Peyer's patch (tissue), 4 donors: Measurements from ENCODE around the gene FIZ1. TPM values are rescaled to one million over a fixed set of nuclear protein-coding genes. Genes with fewer than 3 reads are reported as not detected.
A peak's percentile ranks its signal among the peaks of the same experiment; 100 is the strongest.

Source experiments
- DNase-seq, 3 donors: peaks; one replicate each; pipeline ENCODE4 v3.0.0-alpha.2; 2017 to 2019
- H3K27ac ChIP-seq, 4 donors: fragments of 200-600 bp; sonication (generic); one replicate each; pipeline ENCODE4 v1.5.1; 2016 to 2019
- H3K27me3 ChIP-seq, 2 donors: fragments of 200-600 bp; sonication (generic); one replicate each; pipeline ENCODE4 v1.5.1; 2019
- H3K36me3 ChIP-seq, 3 donors: fragments of 200-600 bp; sonication (generic); one replicate each; pipeline ENCODE4 v1.5.1; 2016 to 2019
- H3K4me1 ChIP-seq, 4 donors: fragments of 200-600 bp; sonication (generic); one replicate each; pipeline ENCODE4 v1.5.1; 2016 to 2019
- H3K4me3 ChIP-seq, 4 donors: fragments of 200-600 bp; sonication (generic); 1 replicate in 3 of 4; 2 replicates in 1 of 4; pipeline ENCODE4 v1.5.1; 2016 to 2019; ENCODE audit warnings: mild to moderate bottlenecking in 1 of 4
- H3K9me3 ChIP-seq, 4 donors: fragments of 200-600 bp; sonication (generic); one replicate each; pipeline ENCODE4 v1.5.1; 2016 to 2019; ENCODE audit warnings: mild to moderate bottlenecking in 1 of 4
- POLR2A ChIP-seq, 2 donors: fragments of 450-650 bp; IDR thresholded peaks; one replicate each; pipeline ENCODE4 v1.5.1; 2017; ENCODE audit warnings: antibody characterized with exemption in 2 of 2, mild to moderate bottlenecking in 2 of 2, moderate library complexity in 2 of 2
- total RNA-seq, 4 donors: library from RNA; depleted of rRNA; stranded (reverse); fragments of >200 nt; gene quantifications; one replicate each; pipeline ENCODE4 v1.1.0, GENCODE V29; 2016
- TF ChIP-seq, protein P1 (sequence below), 6 experiments: fragments of 450-650 bp in 4 of 6; fragments of 200-600 bp in 2 of 6; sonication (generic) in 1 of 6; IDR thresholded peaks; one replicate each; pipeline ENCODE4 v1.5.1; 2017 to 2019; ENCODE audit warnings: antibody characterized with exemption in 6 of 6, mild to moderate bottlenecking in 3 of 6, moderate library complexity in 1 of 6

Gene FIZ1
- total RNA-seq, 4 donors from 2014 or later = 6.0 to 14.9 (median 12.0) TPM

- TF ChIP-seq, protein P1, sequence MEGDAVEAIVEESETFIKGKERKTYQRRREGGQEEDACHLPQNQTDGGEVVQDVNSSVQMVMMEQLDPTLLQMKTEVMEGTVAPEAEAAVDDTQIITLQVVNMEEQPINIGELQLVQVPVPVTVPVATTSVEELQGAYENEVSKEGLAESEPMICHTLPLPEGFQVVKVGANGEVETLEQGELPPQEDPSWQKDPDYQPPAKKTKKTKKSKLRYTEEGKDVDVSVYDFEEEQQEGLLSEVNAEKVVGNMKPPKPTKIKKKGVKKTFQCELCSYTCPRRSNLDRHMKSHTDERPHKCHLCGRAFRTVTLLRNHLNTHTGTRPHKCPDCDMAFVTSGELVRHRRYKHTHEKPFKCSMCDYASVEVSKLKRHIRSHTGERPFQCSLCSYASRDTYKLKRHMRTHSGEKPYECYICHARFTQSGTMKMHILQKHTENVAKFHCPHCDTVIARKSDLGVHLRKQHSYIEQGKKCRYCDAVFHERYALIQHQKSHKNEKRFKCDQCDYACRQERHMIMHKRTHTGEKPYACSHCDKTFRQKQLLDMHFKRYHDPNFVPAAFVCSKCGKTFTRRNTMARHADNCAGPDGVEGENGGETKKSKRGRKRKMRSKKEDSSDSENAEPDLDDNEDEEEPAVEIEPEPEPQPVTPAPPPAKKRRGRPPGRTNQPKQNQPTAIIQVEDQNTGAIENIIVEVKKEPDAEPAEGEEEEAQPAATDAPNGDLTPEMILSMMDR (IDR thresholded peaks at IDR 0.05) = no peak
- no peak for TF ChIP-seq POLR2A (IDR thresholded peaks at IDR 0.05)
- H3K36me3 ChIP-seq = no peaks in the 10 kb centered on the region
- no peaks in the 10 kb centered on the region for H3K9me3 ChIP-seq
- no peak for DNase-seq
- no peaks in the 10 kb centered on the region for H3K27me3 ChIP-seq
- no peak within 1 kb of the TSS for H3K4me3 ChIP-seq
- peak within 1 kb of the TSS in 2 of 4 donors; percentile 63 to 67 for H3K27ac ChIP-seq
- H3K4me1 ChIP-seq = peaks cover 0 to 6% (median 0%) of the 10 kb centered on the region in 4 donors
These were observed 53.9 kb downstream of the FIZ1 start, which contains the start of gene SBK3 for GRCh38 chr19:55545443-55545842. Gene SBK3 (minus strand): TSS chr19:55545543. CDS start chr19:55545543, 0 bp downstream.

GRCh38 chr19:55544776-55545439 is 54.4 kb downstream of the FIZ1 start:
- Histone ChIP-seq H3K9me3 (no peaks in the 10 kb centered on the region), H3K27me3 (no peaks in the 10 kb centered on the region), H3K27ac (no peak overlapping the region), H3K36me3 (no peaks in the 10 kb centered on the region), H3K4me1 (peaks cover 0 to 6% (median 0%) of the 10 kb centered on the region in 4 donors), H3K4me3 (no peak overlapping the region)
- DNase-seq = no peak
- TF ChIP-seq, protein P1 (IDR thresholded peaks at IDR 0.05) = no peak
- TF ChIP-seq POLR2A (IDR thresholded peaks at IDR 0.05) = no peak

- Histone ChIP-seq H3K36me3 (no peaks in the 10 kb centered on the region), H3K27me3 (no peaks in the 10 kb centered on the region), H3K9me3 (no peaks in the 10 kb centered on the region), H3K4me1 (no peaks in the 10 kb centered on the region), H3K27ac (no peak overlapping the region), H3K4me3 (no peak overlapping the region)
- TF ChIP-seq, protein P1 (IDR thresholded peaks at IDR 0.05) = no peak
- no peak for TF ChIP-seq POLR2A (IDR thresholded peaks at IDR 0.05)
- DNase-seq = no peak
These were observed 55.3 kb downstream of the FIZ1 start for GRCh38 chr19:55544014-55544413.

DNA sequence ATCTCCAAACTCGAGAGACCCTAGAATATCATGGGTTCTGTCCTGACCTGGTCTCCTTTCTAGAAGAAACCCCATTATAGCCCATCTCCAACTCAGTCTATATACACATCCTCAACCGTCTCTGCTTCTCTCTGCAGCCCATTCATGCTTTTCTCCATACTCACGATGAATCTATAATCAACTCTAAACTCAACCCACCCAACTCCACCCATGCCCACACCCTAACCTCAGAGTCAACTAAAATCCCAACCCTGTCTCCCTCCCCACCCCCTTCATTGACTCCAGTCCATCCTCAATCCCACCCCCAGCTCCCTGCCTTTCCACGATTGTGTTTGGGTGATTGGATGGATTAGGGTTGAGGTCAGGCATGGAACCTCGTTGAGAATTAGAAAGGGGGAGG is 55.8 kb downstream of the FIZ1 start:
- Histone ChIP-seq H3K4me3 (no peak overlapping the region), H3K9me3 (no peaks in the 10 kb centered on the region), H3K36me3 (no peaks in the 10 kb centered on the region), H3K27ac (no peak overlapping the region), H3K4me1 (no peaks in the 10 kb centered on the region), H3K27me3 (no peaks in the 10 kb centered on the region)
- TF ChIP-seq, protein P1 (IDR thresholded peaks at IDR 0.05) = no peak
- TF ChIP-seq POLR2A (IDR thresholded peaks at IDR 0.05) = no peak
- no peak for DNase-seq

DNA sequence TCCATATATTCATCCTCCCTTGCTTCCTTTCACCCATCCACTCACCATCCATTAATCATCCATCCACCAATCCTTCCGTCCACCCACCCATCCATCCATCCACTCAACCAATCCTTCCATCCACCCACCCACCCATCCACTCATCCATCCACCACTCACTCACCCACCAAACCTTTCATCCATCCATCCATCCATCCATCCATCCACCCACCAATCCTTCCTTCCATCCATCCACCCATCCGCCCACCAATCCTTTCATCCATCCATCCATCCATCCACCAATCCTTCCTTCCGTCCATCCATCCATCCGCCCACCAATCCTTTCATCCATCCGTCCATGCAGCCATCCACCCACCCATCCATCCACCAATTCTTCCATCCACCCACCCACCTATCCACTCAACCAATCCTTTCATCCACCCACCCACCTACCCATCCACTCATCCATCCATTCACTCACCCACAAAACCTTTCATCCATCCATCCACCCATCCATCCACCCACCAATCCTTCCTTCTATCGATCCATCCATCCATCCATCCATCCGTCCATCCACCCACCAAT is 56.9 kb downstream of the FIZ1 start:
- Histone ChIP-seq H3K4me1 (no peaks in the 10 kb centered on the region), H3K4me3 (no peak overlapping the region), H3K27ac (no peak overlapping the region), H3K9me3 (no peaks in the 10 kb centered on the region), H3K36me3 (no peaks in the 10 kb centered on the region), H3K27me3 (no peaks in the 10 kb centered on the region)
- no peak for TF ChIP-seq POLR2A (IDR thresholded peaks at IDR 0.05)
- TF ChIP-seq, protein P1 (IDR thresholded peaks at IDR 0.05) = no peak
- DNase-seq = no peak

Other genes with a start within 250 kb of the FIZ1 start
- gene COX6B2, start 244.8 kb downstream of the FIZ1 start, total RNA-seq = not detected
- not detected for gene GARIN5B, start 236.3 kb downstream of the FIZ1 start, total RNA-seq
- gene IL11, start 229.1 kb downstream of the FIZ1 start, total RNA-seq = not detected
- not detected for gene TMEM190, start 222.7 kb downstream of the FIZ1 start, total RNA-seq
- gene TMEM238, start 215.2 kb downstream of the FIZ1 start, total RNA-seq = 10 to 100 TPM; 19.8 to 75.8 (median 61.6) TPM
- 100 to 1,000 TPM; 116 to 394 (median 283) TPM for gene RPL28, start 213.6 kb downstream of the FIZ1 start, total RNA-seq
- gene UBE2S, start 191.7 kb downstream of the FIZ1 start, total RNA-seq = 1 to 10 TPM; 5.2 to 9.1 (median 7.6) TPM
- gene SHISA7, start 156.2 kb downstream of the FIZ1 start, total RNA-seq = not detected
- 100 to 1,000 TPM in 1 of 4 donors, 10 to 100 TPM in 3; 28.1 to 102 (median 60.0) TPM for gene ISOC2, start 137.9 kb downstream of the FIZ1 start, total RNA-seq
- gene C19orf85, start 134.8 kb downstream of the FIZ1 start, total RNA-seq = not detected
- 10 to 100 TPM; 10.1 to 47.0 (median 15.5) TPM for gene ZNF628, start 122.9 kb downstream of the FIZ1 start, total RNA-seq
- gene NAT14, start 114.3 kb downstream of the FIZ1 start, total RNA-seq = 1 to 10 TPM; 1.4 to 7.4 (median 3.0) TPM
- gene SSC5D, start 111.1 kb downstream of the FIZ1 start, total RNA-seq = 10 to 100 TPM in 1 of 4 donors, 1 to 10 TPM in 3; 2.8 to 10.3 (median 5.0) TPM
- gene SBK2, start 62.4 kb downstream of the FIZ1 start, total RNA-seq = not detected
- 1 to 10 TPM in 1 of 4 donors, not detected in 3; 1.0 TPM for gene SBK3, start 54.0 kb downstream of the FIZ1 start, total RNA-seq
- 1 to 10 TPM in 3 of 4 donors, not detected in 1; 1.7 to 6.1 (median 3.1) TPM for gene ZNF579, start 18.7 kb downstream of the FIZ1 start, total RNA-seq
- 10 to 100 TPM; 30.3 to 45.2 (median 44.4) TPM for gene ZNF524, start 771 bp upstream of the FIZ1 start, total RNA-seq
- 10 to 100 TPM in 3 of 4 donors, 1 to 10 TPM in 1; 8.6 to 18.9 (median 14.3) TPM for gene ZNF865, start 6.1 kb upstream of the FIZ1 start, total RNA-seq
- gene ZNF784, start 25.0 kb upstream of the FIZ1 start, total RNA-seq = 10 to 100 TPM in 3 of 4 donors, 1 to 10 TPM in 1; 6.0 to 18.3 (median 12.3) TPM
- 10 to 100 TPM; 12.3 to 38.4 (median 25.2) TPM for gene ZNF580, start 41.5 kb upstream of the FIZ1 start, total RNA-seq
- 10 to 100 TPM in 3 of 4 donors, 1 to 10 TPM in 1; 7.7 to 28.9 (median 14.1) TPM for gene ZNF581, start 44.1 kb upstream of the FIZ1 start, total RNA-seq
- gene CCDC106, start 48.7 kb upstream of the FIZ1 start, total RNA-seq = 10 to 100 TPM in 3 of 4 donors, 1 to 10 TPM in 1; 8.1 to 17.4 (median 14.0) TPM
- 100 to 1,000 TPM; 132 to 292 (median 159) TPM for gene U2AF2, start 55.5 kb upstream of the FIZ1 start, total RNA-seq
- gene EPN1, start 75.7 kb upstream of the FIZ1 start, total RNA-seq = 100 to 1,000 TPM; 120 to 241 (median 163) TPM
- gene NLRP9, start 138.9 kb upstream of the FIZ1 start, total RNA-seq = not detected
- gene RFPL4A, start 159.6 kb upstream of the FIZ1 start, total RNA-seq = under 1 TPM in 1 of 4 donors, not detected in 3; 0.94 TPM
- not detected for gene RFPL4AL1, start 169.6 kb upstream of the FIZ1 start, total RNA-seq
- not detected for gene NLRP11, start 232.5 kb upstream of the FIZ1 start, total RNA-seq
- gene NLRP4, start 237.0 kb upstream of the FIZ1 start, total RNA-seq = not detected